Kidney (tissue), 14 donors: ENCODE measurements around the gene NHSL2. TPM values are rescaled to one million over a fixed set of nuclear protein-coding genes. Genes with fewer than 3 reads are reported as not detected.
A peak's percentile ranks its signal among the peaks of the same experiment; 100 is the strongest.

ENCODE experiments used
- DNase-seq, 5 donors: peaks; one replicate each; pipeline ENCODE4 v3.0.0-alpha.2; 2013 to 2020
- FAIRE-seq: peaks from 2 replicates; lab custom pipeline; 2012; peaks lifted over from hg19 to GRCh38; lab: Jason Lieb, UNC
- H3K27ac ChIP-seq, 2 donors: one replicate each; pipeline ENCODE4 v1.7.0; 2013; ENCODE audit warnings: low read depth in 2 of 2, low read length in 2 of 2, inconsistent platforms in 1 of 2
- H3K27me3 ChIP-seq: one replicate; pipeline ENCODE4 v1.7.1; 2013; ENCODE audit warnings: low read length, inconsistent platforms; ENCODE audit not compliant: control insufficient read depth, insufficient read depth
- H3K36me3 ChIP-seq, 3 donors: one replicate each; pipeline versions ENCODE4 v1.7.0 to v1.7.1; 2013; ENCODE audit warnings: low read length in 3 of 3, control low read depth in 1 of 3, inconsistent platforms in 1 of 3; ENCODE audit not compliant: insufficient read depth in 3 of 3, control insufficient read depth in 2 of 3
- H3K4me1 ChIP-seq, 3 donors: one replicate each; pipeline versions ENCODE4 v1.7.0 to v1.7.1; 2013; ENCODE audit warnings: low read length in 3 of 3, inconsistent platforms in 1 of 3, low read depth in 1 of 3; ENCODE audit not compliant: control insufficient read depth in 2 of 3, insufficient read depth in 2 of 3
- H3K4me3 ChIP-seq, 3 donors: one replicate each; pipeline versions ENCODE4 v1.7.0 to v1.8.1; 2013; ENCODE audit warnings: low read length in 3 of 3, control low read depth in 1 of 3, inconsistent platforms in 1 of 3
- H3K9ac ChIP-seq, 3 donors: one replicate each; pipeline versions ENCODE4 v1.7.0 to v1.7.1; 2013; ENCODE audit warnings: low read length in 3 of 3, control low read depth in 1 of 3, inconsistent platforms in 1 of 3
- H3K9me3 ChIP-seq, 3 donors: one replicate each; pipeline versions ENCODE4 v1.7.0 to v1.7.1; 2013; ENCODE audit warnings: low read length in 3 of 3, control low read depth in 1 of 3, inconsistent platforms in 1 of 3; ENCODE audit not compliant: control insufficient read depth in 2 of 3, insufficient read depth in 1 of 3
- intact Hi-C: fragments of 100-400 bp; cut with DNase I; formaldehyde crosslinking; loops from one replicate; pipeline ENCODE4 v1.11.1; 2022
- polyA plus RNA-seq: library from polyadenylated mRNA; stranded (reverse); fragments of 350-450 nt; fragmentation: Illumina TruSeq; extraction: RNeasy Lipid Tissue Mini Kit (QIAGEN cat#74804); gene quantifications from one replicate; pipeline ENCODE4 v1.2.3, GENCODE V29; 2014; ENCODE audit warnings: low read depth, low replicate concordance; ENCODE audit not compliant: insufficient read depth
- total RNA-seq: library from RNA; stranded (reverse); fragmentation: NEBNext Ultra II Directional; extraction: Animal tissue kit (Norgen Biotek cat#: 25700); gene quantifications from one replicate; pipeline ENCODE4 v1.2.1, GENCODE V29; 2021
- TF ChIP-seq, protein P1 (sequence below): IDR thresholded peaks from 3 replicates; pipeline ENCODE4 v1.5.1; 2012; ENCODE audit warnings: mild to moderate bottlenecking, moderate library complexity, borderline replicate concordance; ENCODE audit not compliant: insufficient read depth; ENCODE audit errors: extremely low read depth
- donor health status: control.
- donor health status: control.
- donor health status: control.
- donor health status: control.
- donor health status: control.
- donor health status: DM: yes; HTN: yes; CAD: no.
- donor health status: Normal renal cell carcinoma (clear cell type).

The NHSL2 gene
- total and polyA plus RNA-seq, 2 donors from 2014 or later, result 1.3 to 10.8 TPM

DNA sequence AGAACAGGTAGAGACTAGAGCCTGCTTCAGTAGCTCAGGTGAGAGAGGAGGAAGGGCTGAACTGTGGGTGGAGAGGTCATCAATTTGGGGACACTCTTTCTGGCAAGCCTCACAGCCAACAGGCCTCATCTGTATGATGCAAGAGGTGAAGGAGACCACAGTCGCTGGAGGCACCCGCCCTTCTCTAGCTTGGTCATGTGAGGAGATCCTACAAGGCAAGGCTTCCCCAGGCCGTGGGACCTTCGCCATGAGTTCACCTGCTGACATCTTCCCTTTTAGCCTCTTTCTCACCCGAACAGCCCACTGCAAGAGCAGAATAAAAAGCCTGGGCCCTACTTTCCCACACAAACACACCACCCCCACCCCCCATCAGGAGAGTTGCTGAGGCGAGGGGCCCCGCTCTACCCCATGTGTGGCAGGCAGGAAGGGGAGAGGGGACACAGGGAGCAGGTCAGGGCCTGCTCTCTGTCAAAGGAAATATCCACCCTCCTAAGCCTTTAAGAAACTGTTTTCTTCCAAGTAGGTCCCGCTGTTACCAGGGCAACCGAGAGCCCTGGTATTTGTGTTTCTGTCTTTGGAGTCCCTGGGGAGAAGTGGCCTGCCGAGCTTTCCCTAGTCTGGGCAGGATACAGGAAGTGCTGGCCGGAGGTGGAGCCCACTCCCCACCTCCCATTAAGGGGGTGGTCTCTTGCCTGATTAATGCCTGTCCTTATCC, 213.0 kb downstream of the NHSL2 start:
- no peaks in the 10 kb centered on the region for H3K27me3 ChIP-seq
- TF ChIP-seq, protein P1, sequence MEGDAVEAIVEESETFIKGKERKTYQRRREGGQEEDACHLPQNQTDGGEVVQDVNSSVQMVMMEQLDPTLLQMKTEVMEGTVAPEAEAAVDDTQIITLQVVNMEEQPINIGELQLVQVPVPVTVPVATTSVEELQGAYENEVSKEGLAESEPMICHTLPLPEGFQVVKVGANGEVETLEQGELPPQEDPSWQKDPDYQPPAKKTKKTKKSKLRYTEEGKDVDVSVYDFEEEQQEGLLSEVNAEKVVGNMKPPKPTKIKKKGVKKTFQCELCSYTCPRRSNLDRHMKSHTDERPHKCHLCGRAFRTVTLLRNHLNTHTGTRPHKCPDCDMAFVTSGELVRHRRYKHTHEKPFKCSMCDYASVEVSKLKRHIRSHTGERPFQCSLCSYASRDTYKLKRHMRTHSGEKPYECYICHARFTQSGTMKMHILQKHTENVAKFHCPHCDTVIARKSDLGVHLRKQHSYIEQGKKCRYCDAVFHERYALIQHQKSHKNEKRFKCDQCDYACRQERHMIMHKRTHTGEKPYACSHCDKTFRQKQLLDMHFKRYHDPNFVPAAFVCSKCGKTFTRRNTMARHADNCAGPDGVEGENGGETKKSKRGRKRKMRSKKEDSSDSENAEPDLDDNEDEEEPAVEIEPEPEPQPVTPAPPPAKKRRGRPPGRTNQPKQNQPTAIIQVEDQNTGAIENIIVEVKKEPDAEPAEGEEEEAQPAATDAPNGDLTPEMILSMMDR, result no peak
- no peaks in the 10 kb centered on the region for H3K9me3 ChIP-seq
- DNase-seq (peak; percentile 82 to 95 (median 87)), FAIRE-seq (no peak)
- H3K4me3 ChIP-seq, result no peak overlapping the region
- H3K9ac ChIP-seq, result no peak overlapping the region
- H3K36me3 ChIP-seq, result no peaks in the 10 kb centered on the region
- peaks cover 5 to 33% (median 13%) of the 10 kb centered on the region in 3 donors for H3K4me1 ChIP-seq
- intact Hi-C loops, result loop anchor here (10.0 kb wide), 1 partner anchor 99 kb away; no protein-coding TSS in a partner anchor
- peak overlapping the region; percentile 65 for H3K27ac ChIP-seq

GRCh38 chrX:72124540-72125201, 214.0 kb downstream of the NHSL2 start:
- Histone ChIP-seq H3K36me3 (no peaks in the 10 kb centered on the region), H3K4me3 (no peak overlapping the region), H3K27me3 (no peaks in the 10 kb centered on the region), H3K9ac (no peak overlapping the region), H3K4me1 (peaks cover 5 to 36% (median 13%) of the 10 kb centered on the region in 3 donors), H3K9me3 (no peaks in the 10 kb centered on the region), H3K27ac (peak overlapping the region in 1 of 2 donors; percentile 65)
- no peak for DNase-seq
- FAIRE-seq, result no peak
- intact Hi-C loops, result loop anchor here (10.0 kb wide), 1 partner anchor 100 kb away; no protein-coding TSS in a partner anchor
- TF ChIP-seq, protein P1, result no peak

DNA sequence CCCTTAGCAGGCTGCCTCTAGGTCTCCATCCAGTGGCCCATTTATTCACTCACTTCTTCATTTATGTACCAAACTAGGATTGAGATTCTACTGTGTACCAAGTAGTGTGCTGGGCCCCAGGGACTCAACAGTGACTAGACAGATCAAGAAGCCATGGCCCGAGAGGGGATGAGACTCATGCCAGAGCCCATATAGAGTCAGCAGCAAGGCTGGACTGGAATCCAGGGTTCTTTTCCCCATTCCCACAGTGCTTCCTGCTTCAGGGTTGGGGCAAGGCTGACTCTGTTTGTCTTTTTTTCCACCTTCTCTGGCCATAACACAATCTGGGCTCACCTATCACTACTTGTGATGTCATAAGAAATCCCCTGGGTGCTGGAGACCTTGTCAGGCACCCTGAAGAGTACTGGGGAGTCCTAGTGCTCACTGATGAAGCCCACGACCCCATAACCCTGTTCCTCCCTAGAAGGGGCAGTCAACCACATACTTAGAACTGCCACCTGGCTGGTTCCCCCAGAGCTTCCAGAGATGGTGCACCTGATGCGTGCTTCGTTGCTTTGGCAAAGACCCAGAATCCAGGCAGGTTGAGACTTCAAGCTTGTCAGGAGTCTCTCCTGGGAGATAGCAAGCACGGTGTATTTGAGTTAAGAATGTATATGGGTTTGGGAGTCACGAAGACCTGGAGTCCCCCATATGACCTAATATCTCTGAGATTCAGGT, 214.8 kb downstream of the NHSL2 start:
- no peak overlapping the region for H3K4me3 ChIP-seq
- peaks cover 5 to 36% (median 13%) of the 10 kb centered on the region in 3 donors for H3K4me1 ChIP-seq
- H3K27ac ChIP-seq, result peak overlapping the region; percentile 55 to 83
- DNase-seq, result no peak
- H3K36me3 ChIP-seq, result no peaks in the 10 kb centered on the region
- H3K27me3 ChIP-seq, result peaks cover 2% of the 10 kb centered on the region
- H3K9me3 ChIP-seq, result no peaks in the 10 kb centered on the region
- TF ChIP-seq, protein P1, result no peak
- intact Hi-C loops, result loop anchor here (10.0 kb wide), 1 partner anchor 101 kb away; no protein-coding TSS in a partner anchor
- no peak overlapping the region for H3K9ac ChIP-seq
- FAIRE-seq, result no peak
